ENCODE results near the gene GRAMD1B.

Gene GRAMD1B

DNA sequence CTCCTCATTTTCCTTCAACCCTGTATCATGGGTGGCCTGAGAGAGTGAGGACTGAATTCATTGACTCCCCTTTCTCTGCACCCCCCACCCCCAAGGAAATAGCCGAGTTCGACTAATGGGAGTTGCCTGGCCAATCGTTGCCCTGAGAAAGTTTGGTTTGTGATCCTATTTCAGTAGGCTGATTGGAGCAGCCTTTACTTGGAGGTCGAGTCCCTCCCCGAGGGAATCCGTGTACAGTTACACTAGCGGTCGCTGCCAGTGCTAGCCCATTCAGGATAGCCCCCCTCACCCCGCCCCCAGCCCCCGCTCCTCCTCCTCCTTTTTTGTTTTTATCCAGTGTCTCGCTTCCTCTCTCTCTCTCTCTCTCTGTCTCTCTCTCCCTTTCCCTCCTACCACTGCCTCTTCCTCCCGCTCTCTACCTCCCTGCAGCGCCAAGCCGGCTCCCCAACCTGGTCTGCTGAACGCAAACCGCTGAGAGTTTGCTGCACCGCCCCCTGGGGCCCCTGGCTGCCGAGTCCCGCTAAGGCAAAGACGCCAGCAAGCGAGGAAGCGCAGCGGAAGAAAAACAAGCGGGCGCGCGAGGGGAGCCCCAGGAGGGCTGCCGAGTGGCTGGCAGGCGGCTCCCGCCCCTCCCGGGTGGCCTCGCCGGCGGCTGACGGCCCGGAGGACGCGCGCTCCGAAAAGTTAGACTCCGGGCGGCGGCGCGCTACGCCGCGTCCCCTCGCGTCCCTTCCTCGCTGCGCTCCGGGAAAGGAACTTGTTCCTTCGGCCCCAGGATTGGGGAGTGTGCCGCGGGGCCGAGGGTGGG, at the start of gene GRAMD1B:
GRAMD1B (plus strand) TSS at position 357 of the 808 bp plus-strand sequence. CDS start 524 bp downstream, outside the sequence.
- peak; percentile 39 for DNase-seq (ENCODE audit: low spot score)

DNA sequence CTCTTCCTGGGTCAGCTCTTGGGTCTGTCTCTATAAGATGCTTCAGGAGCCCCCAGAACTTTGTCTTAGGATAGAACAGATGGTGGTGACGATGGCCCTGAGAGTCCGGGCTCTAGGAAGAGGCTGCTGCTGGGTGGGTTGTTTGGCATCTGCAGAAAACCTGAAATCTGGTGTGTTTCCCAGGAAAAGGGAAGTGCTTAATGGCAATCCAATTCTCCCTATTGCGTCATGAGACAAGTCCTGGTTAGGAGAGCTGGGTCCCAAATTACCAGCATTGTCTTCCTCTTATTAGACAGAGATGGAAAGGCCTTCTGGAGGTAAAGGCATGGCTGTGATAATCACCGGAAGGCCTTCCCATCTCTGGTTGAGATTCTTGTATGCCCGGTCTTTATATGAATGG, 48.9 kb upstream of the GRAMD1B start:
- DNase-seq (ENCODE audit: low spot score), result no peak

DNA sequence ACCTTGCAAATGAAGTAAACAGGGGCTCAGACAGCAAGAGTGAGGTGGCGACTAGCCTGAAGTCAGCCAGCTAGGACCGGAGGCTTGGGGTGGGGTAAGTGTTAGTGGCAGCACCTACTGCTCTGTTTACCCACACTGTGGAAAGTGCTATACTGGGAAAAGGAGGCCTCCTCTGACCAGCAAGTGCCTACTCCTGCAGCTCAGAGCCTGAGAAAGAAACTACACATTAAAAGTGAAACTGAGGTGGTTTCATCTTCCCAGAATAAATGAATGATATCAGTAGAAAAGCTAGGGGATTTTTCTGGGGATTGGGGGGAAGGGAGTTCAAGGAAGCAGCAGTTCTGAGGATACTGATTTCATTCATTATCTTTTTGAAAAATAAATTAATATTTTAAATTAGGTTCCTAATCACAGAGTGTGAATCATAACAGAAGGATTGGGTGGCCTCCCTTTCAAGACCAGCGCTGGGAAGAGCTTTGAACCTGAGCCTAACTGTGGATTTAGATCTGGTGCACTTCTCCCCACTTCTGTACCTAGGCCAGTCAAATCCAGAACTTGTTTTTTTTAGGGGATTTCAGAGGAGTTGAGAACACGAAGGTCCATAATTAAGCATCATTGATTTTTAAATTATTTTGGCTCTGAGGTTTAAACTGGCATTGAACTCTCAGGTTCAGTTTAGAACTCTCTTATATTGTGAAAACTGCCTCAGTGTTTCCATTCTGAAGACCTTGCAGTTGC, 48.1 kb upstream of the GRAMD1B start:
- no peak for DNase-seq (ENCODE audit: low spot score)

DNA sequence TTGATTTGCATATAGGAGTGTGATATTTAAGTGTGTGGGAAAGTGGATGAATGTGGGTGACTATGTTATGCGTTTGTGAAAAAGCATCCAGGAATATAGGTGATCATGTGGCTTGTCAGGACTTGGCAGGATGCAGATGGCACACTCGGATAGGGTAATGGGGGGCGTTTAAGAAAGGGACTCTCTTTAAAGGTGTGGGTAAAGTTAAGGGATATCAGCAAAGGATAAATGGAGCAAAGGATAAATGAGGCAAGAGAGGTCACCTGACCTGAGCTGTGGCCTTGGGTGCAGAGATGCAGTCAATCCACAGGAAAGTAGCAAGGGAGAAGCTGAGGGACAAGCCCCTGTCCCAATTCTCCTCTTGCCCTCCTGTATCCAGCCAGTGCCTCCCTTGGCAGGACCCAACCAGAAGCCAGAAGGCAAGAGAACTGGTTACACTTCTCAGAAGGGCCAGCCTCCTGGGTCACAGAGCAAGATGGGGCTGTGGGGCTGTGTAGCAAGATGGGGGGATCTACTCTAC, 47.5 kb upstream of the GRAMD1B start:
- no peak for DNase-seq (ENCODE audit: low spot score)

DNA sequence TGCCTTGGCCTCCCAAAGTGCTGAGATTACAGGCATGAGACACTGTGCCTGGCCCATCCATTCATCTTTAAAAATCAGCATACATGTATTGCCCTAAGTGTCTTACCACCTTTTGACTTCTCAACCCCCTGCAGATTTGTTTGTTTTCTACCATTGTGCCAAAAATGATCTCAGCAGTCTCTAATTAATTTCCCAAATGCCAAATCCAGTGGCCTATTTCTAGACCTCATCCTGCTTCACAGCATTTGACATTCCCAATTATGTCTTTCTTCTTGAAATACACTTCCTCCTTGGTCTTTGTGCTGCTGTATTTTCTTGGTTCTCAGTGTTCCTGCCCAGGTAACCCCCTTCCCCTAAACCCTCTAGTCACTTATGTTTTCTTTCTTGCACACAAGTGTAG, 46.0 kb upstream of the GRAMD1B start:
- DNase-seq (ENCODE audit: low spot score), result no peak

DNA sequence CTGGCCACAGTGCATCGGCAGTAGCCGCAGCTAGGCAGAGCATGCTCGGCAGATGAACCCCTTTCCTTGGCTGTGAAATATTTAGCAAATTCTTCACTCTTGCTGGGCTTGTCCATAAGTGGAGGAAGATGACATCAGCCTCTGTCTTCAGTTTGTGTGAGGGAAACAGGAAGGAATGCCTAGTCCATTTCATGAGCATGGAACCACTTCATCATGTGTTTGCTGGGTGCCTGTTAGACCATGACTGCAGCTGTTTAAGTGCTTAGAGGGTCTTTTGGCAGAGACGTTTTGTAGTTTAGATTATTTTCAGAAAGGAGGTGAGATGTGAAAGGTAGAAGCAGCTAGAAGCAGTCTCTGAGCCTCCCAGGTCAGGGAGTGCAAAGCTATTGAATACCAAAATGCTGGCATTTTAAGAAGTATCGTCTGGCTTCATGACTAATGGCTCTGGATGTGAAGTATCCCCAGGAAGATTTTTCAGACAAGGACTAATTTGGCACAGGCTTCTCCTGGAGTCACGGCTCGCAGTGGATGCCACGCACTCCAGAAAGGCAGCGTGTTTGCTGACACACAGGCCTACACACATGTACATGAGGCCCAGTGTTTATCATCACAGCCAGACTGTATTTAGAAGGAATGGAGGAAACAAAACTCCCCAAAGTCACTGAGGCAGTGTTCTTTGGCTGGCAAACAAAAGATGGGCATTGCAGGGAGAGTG, 43.1 kb upstream of the GRAMD1B start:
- DNase-seq (ENCODE audit: low spot score), result peak; percentile 43

DNA sequence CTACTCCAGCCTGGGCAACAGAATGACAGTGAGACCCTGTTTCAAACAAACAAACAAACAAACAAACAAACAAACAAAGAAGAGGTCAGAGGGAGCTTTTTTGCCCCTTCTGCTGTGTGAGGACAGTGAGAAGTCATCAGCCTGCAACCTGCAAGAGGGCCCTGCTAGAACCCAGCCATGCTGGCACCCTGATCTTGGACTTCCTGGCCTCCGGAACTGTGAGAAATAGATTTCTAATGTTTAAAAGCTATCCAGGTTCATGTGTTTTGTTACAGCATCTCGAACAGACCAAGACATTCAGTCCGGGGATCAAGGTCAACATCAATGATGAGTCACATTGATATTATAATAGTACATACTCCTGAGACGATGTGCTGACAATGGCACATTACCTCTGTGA, 41.4 kb upstream of the GRAMD1B start:
- no peak for DNase-seq (ENCODE audit: low spot score)

DNA sequence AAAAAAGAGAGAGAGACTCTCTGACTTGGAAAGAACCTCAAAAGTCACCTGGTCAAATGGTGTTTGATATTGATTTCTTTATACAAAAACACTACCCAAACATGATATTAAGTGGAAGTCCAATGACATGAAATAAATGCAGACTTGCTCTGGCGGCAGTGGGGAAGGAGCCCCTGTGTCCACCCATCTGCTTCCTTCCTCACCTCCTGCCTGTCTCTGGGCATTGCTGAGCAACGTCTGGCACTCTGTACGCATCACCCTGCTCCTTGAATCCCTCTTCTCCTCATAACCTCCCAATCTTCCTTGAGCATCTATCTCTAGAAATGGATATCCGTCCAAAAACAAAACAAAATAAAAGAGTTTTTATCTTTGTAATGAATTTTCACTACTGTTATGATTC, 39.9 kb upstream of the GRAMD1B start:
- no peak for DNase-seq (ENCODE audit: low spot score)

DNA sequence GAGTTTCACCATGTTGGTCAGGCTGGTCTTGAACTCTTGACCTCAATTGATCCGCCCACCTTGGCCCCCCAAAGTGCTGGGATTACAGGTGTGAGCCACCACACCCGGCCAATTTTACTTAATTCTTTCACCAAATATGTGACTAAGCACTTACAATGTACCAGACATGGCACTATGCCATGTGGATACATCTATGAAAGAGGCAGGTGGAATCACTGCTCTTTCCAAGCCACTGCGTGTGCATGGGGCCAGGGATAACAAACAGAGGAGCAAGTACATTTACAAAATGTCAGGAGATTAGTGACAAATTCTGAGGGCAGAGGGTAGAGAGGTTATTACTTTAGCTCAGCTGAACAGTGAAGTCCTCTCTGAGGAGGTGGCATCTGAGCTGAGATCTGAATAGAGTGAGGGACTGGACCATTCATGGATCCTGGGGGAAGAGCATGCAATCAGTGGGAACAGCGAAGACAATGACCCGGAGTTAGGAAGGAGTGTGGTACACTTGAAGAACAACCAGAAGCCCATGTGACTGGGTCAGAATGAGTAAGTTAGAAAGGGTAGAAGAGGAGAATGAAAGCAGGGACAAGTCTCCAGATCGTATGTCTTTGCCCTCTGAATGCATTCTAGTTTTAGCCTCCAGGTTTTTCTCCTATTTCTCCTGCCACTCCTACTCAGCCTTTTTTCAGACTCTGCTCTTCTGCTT, 38.3 kb upstream of the GRAMD1B start:
- DNase-seq (ENCODE audit: low spot score), result no peak

DNA sequence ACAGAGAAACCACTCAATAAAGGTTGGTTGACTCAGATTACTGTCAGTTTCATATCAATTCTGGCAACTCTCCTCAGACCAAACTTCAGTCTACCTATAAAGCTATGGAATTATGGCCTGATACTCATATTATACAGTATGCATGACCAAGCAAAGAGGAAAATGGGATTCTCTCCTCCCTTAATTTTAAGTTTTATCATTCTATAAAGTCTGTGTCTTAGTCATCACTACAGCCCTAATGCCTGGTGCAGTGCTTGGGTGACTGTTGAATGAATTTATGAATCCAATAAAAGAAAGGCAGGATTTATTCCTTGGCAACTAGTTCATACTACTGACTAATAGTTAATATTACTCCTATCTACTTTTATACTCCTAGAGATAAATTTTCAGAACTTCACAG, 37.6 kb upstream of the GRAMD1B start:
- no peak for DNase-seq (ENCODE audit: low spot score)

DNA sequence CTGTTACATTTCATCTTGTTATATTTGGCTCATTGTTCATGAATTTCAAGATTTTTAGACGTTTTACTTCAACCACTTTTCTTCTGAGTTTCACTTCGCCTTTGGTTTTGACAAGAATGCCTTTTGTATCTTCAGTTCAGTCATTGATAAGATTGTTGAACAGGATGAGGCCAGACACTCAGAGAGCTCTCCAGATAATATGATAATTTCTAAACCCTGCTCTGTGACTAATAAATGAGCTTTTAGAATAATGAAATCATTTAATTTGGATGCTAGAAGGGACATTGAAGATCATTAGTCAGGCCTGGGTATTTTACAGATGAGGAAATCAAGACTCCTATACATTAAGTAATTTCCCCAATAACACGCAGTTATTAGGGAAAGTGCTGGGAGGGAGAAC, 37.2 kb upstream of the GRAMD1B start:
- DNase-seq (ENCODE audit: low spot score), result no peak

DNA sequence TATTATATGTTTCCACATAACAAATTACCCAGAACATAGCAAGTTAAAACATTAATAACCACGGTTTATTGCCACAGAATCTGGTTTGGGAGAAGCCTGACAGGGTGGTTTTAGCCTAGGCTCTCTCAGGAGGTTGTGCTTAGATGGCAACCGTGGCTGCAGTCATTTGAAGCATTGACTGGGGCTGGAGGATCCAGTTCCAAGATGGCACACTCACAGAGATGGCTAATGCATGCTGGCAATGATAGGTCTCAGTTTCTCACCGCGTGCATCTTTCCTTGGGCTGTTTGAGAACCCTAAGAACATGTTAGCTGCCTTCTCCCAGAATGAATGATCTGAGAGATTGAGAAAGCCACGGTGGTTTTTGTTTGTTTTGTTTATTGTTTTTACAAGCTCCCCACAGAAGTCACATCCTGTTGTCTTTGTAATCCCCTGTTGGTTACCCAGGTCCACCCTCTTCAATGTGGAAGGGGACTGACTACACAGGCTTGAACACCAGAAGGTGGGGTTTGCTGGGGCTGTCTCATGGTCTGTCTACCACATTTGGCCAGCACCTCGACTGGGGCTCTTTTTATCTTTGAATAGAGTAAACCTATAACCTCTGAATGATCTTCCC, 36.6 kb upstream of the GRAMD1B start:
- no peak for DNase-seq (ENCODE audit: low spot score)

DNA sequence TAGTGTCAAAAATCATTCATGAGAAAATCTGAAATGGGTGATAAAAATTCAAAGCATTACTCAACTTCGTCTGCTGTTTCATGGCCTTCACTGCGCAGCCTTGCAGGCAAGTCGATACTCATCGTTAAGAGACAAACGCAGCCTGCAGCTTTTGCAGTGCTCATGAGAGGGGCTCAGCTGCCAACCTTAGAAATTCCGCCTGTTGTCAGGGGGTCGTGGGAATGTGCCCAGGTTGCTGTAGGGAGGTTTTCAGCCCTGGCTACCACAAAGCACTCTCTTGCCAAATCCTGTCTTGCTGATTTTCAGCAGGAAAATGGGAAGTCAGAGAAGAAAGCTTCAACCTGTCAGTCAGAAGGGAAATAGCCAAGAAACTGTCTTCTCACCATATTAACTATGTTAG, 25.4 kb upstream of the GRAMD1B start:
- DNase-seq (ENCODE audit: low spot score), result no peak

DNA sequence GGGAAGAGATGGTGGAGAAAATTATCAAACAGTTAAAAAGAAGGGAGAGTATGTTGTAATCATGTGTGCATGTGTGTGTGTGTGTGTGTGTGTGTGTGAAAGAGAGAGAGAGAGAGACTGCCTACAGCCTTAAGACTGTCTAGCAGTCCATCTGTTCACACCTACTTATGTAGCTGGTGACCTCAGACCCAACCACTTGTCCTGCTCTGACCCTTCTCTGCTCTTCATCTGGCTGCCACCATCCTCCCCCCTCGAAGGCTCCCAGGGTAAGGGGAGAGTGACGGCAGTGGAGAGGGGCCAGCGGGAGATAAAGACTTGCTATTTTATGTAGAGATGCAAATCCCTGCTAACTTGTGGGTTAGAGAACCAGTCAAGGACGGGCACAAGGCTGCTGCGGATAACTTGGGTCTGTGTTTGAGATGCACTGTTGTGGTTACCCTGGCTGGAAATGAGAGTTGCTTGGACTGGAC, 24.9 kb upstream of the GRAMD1B start:
- no peak for DNase-seq (ENCODE audit: low spot score)

DNA sequence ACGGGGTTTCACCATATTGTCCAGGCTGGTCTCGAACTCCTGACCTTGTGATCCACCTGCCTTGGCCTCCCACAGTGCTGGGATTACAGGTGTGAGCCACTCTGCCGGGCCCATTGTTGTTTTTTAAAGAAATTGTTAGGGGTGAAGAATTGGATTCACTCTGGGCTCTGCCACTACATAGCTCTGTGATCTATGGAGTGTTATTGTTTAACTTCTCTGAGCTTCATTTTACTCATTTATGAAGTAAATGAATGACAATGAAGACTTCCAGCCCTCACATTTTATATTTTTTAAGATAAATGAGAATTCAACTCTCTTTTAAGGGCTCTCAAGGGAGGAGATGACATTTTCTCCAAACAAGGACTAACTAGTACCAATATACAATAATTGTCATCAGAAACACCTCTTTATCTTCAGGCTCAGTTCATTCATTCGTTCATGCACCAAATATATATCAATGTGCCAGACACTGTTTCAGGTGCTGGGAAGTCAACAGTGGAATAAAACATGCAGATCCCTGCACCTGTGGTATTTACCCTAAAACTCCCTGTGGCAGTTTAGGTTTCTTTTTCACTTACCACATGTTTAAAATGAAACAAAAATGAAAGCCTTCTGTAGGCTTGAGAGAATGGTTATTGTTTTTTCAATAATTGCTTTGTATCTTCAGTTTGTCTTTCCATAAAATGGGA, 23.5 kb upstream of the GRAMD1B start:
- no peak for DNase-seq (ENCODE audit: low spot score)

DNA sequence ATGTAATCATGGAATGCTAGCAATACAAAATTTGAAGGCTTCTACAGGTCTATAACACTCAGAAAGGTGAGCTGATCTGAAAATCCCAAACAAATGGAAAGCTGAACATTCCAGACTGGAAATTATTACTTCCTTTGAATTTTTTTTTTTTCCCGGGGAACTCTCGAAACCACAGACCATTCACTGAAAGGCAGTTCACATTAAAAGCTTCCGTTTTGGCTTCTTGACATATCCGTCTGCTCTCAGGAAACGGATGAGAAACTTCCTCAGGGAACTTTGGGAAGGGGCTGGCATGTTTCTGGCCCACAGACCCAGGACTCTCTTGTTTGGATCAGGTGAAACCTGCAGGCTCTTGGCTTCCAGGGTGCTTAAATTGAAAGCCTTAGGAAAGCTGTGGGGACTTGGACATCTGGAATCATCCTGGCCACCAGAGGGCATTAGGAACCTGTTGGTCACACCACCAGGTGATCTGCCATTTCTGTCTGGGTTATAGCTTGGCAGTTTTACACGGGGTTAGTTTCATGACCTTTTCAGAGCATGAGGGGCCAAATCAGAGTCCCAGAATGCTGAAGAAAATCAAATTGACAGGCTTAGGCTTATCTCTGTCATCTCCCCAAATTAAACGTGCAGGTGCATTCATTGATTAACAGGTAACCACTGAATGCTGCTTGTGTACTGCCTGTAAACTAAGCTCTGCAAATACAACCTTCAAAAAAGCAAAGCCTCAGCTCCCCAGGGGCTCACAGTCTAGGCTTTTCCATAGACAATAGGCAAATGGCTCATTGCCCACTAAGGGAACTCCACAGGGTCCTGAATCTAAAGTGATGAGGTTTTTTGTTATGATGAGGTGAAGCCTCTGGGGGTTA, 22.7 kb upstream of the GRAMD1B start:
- DNase-seq (ENCODE audit: low spot score), result peak; percentile 74

DNA sequence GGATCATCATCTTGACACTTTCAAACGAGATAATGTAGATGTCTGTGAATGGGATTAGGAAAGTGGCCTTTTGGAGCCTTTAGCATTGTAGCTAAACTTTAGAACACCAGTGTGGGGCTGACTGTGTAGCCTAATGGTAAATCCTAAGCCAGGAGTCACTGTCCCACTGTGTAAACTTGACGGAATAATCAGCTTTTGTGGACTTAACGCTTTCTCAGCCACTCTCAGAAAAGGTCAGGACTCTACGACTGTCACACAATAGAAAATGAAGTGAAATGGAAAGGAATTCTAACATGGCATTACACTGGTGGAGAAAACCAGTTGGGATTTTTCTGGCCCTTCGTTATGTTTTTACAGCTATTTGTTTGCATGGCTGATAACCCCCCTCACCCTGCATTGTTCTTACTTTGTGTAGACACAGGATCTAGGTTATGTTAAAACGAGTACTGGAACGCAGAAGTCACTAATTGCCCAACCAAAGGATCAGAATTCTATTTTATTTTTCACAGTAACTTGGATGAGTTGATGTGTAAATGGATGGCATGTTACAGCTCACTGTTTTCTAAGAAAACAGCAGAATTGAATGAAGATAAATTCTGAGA, 22.0 kb upstream of the GRAMD1B start:
- DNase-seq (ENCODE audit: low spot score), result no peak

DNA sequence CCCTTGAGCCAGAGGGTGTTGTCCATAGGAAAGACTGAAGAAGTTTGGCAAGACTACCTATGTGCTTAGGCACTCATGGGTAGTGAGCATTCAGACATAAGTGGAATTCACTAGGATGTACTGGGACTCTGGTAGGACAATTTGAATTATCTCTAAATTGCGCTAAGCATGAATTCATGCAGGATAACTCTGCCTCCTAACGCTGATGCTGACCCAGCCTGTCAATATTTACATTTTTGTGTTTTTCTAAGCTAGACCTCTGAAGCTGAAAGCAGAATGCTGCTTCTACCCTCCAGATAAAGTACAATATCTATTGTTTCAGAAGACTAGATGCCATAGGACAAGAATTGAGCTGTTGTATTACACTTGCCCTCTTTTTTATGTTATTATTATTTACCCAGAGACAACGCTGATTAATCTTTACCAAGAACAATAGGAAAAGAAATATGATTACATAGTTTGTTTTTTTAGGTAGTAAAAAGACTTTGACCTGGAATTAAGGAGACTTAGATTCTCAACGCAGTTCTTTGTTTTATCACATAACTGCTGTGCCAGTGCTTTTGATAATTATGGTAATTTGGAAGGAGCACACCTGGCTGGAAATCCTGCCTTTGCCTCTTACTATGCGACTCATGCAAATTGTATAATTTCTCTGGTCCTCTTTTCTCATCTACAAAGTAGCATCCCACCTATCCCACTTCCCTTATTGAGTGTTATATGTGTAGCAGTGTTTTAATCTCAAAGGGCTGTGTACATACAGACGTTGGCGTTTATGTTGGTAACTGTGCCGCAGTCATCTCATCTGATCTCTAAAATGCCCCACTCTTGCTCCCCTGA, 21.2 kb upstream of the GRAMD1B start:
- DNase-seq (ENCODE audit: low spot score), result no peak

All from kidney tubule cell (primary cell).